Activated T-helper 2 cell treated with anti-CD3 and anti-CD28 coated beads, Interferon-gamma antibody, Interleukin-2, Interleukin-4, amounts not matched to agents 10 μg/mL and 5 μg/mL and 100 μg/mL, durations not matched to agents 14 hours and 24 hours and 36 hours (primary cell): ENCODE data around the gene RIBC2. TPM values are rescaled to one million over a fixed set of nuclear protein-coding genes. Genes with fewer than 3 reads are reported as not detected.

Source experiments
- DNase-seq: peaks from one replicate; pipeline ENCODE4 v3.0.0; 2021; ENCODE audit warnings: low spot score
- H3K27ac Mint-ChIP-seq: one replicate; pipeline ENCODE4 v1.8.0; 2021; ENCODE audit warnings: mixed read lengths
- H3K27me3 Mint-ChIP-seq: one replicate; pipeline ENCODE4 v1.8.0; 2021; ENCODE audit warnings: low read depth, mixed read lengths
- H3K36me3 Mint-ChIP-seq: one replicate; pipeline ENCODE4 v1.8.0; 2021; ENCODE audit warnings: low read depth, mixed read lengths
- H3K4me1 Mint-ChIP-seq: one replicate; pipeline ENCODE4 v1.8.0; 2021; ENCODE audit warnings: low read depth, mixed read lengths
- H3K4me3 Mint-ChIP-seq: one replicate; pipeline ENCODE4 v1.8.0; 2021; ENCODE audit warnings: low read depth, mild to moderate bottlenecking, moderate library complexity, mixed read lengths
- H3K9me3 Mint-ChIP-seq: one replicate; pipeline ENCODE4 v1.8.0; 2021; ENCODE audit warnings: mixed read lengths
- intact Hi-C: fragments of 100-400 bp; cut with micrococcal nuclease; formaldehyde crosslinking; loops from one replicate; pipeline ENCODE4 v1.15.1; 2023
- total RNA-seq: library from RNA; stranded (reverse); gene quantifications from 2 replicates; pipeline ENCODE4 v1.2.3, GENCODE V29; 2022

The RIBC2 gene
- total RNA-seq, 1 donor from 2014 or later = 11.0 TPM

DNA sequence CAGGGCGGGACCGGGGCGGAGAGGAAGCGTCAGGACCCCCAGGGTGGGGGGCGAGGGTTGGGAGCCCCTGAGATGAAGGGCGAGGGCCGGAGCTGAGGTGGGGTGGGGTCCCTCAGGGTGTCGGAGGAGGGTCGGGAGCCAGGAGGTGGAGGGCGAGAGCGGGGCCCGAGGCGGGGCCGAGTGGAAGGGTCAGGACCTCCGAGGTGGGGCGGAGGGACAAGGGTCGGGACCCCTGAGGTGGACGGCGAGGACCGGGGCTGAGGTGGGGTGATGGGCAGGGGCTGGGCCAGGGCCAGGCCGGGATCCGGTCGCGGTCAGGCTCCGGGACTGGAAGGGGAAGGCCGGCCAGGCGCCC, 503 bp upstream of the RIBC2 start:
- H3K4me1 Mint-ChIP-seq = peaks cover 16% of the 10 kb centered on the region
- H3K4me3 Mint-ChIP-seq = peak overlapping the region; percentile 64
- H3K27me3 Mint-ChIP-seq = peaks cover 3% of the 10 kb centered on the region
- H3K9me3 Mint-ChIP-seq = no peaks in the 10 kb centered on the region
- no peak for DNase-seq
- H3K27ac Mint-ChIP-seq = peak overlapping the region; percentile 73
- intact Hi-C loops = loop anchor here (5.0 to 10.0 kb wide), 2 partner anchors 56 to 98 kb away; no protein-coding TSS in a partner anchor
- peaks cover 21% of the 10 kb centered on the region for H3K36me3 Mint-ChIP-seq

- H3K4me1 Mint-ChIP-seq = peaks cover 13% of the 10 kb centered on the region
- H3K4me3 Mint-ChIP-seq = no peak overlapping the region
- H3K27ac Mint-ChIP-seq = no peak overlapping the region
- no peaks in the 10 kb centered on the region for H3K9me3 Mint-ChIP-seq
- intact Hi-C loops = loop anchor here (10.0 kb wide), 1 partner anchor 103 kb away; no protein-coding TSS in a partner anchor
- peaks cover 45% of the 10 kb centered on the region for H3K36me3 Mint-ChIP-seq
- DNase-seq = no peak
- no peaks in the 10 kb centered on the region for H3K27me3 Mint-ChIP-seq
These were observed 4.7 kb downstream of the RIBC2 start for GRCh38 chr22:45418056-45418769.

DNA sequence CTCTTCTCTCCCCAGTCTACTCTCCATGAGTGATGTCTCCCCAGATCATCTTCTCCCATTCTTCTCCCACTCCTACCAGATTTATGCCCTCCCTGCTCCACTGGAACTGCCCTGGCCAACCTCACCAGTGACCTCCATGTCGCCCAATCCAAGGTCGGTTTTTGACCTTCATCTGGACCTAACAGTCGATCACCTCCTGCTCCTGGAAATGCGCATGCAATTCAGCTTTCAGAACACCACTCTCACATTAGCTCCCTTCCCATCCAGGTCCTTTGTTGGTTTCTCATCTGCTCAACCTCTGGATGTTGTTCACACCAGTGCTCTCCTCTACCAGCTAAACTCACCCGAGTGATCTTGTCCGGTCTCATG, 5.3 kb downstream of the RIBC2 start:
- H3K36me3 Mint-ChIP-seq = peaks cover 44% of the 10 kb centered on the region
- H3K4me1 Mint-ChIP-seq = peaks cover 12% of the 10 kb centered on the region
- H3K27me3 Mint-ChIP-seq = no peaks in the 10 kb centered on the region
- no peak for DNase-seq
- H3K9me3 Mint-ChIP-seq = no peaks in the 10 kb centered on the region
- no peak overlapping the region for H3K4me3 Mint-ChIP-seq
- no peak overlapping the region for H3K27ac Mint-ChIP-seq
- intact Hi-C loops = loop anchor here (10.0 kb wide), 1 partner anchor 104 kb away; no protein-coding TSS in a partner anchor

DNA sequence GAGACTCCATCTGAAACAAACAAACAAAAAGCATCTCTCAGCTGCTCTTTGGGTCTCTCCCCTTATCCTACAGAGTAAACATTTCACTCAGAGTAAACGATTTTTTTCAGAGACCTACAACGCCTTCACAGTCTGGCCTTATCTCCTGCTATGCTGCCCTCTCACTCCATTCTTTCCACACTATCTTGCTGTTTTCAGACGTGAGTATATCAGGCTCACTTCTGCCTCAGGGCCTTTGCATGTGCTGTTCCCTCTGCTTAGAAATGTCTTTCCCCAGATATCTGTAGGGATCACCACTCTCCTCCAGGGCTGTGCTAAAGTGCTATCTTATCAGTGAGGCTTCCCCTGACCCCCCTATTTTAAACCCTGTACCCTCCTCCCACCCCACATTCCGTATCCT, 6.5 kb downstream of the RIBC2 start:
- Mint-ChIP-seq H3K9me3 (no peaks in the 10 kb centered on the region), H3K27me3 (no peaks in the 10 kb centered on the region), H3K4me3 (no peak overlapping the region), H3K36me3 (peaks cover 38% of the 10 kb centered on the region), H3K4me1 (peaks cover 2% of the 10 kb centered on the region), H3K27ac (no peak overlapping the region)
- intact Hi-C loops = no loop called here
- no peak for DNase-seq

DNA sequence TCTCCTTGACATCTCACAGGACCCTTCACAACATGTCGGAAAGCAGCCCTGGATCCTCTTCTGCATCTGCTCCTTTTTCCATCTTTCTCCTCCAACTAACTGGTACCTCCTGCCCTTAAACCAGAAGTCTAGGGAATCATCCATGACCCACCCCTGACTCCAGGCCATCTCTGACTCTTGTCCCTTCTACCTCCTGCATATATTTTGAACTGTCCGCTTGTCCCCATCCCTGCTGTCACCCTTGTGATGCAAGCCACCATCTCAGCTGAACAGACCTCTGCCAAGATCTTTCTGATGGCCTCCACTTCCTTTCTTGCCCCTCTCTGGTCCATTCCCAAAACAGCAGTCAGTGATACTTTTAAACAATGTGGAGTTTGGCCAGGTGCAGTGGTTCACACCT, 7.0 kb downstream of the RIBC2 start:
- H3K4me3 Mint-ChIP-seq = no peak overlapping the region
- H3K36me3 Mint-ChIP-seq = peaks cover 38% of the 10 kb centered on the region
- intact Hi-C loops = no loop called here
- no peak overlapping the region for H3K27ac Mint-ChIP-seq
- H3K27me3 Mint-ChIP-seq = no peaks in the 10 kb centered on the region
- peaks cover 2% of the 10 kb centered on the region for H3K4me1 Mint-ChIP-seq
- H3K9me3 Mint-ChIP-seq = no peaks in the 10 kb centered on the region
- no peak for DNase-seq

GRCh38 chr22:45421349-45422055, 8.0 kb downstream of the RIBC2 start:
- no peaks in the 10 kb centered on the region for H3K27me3 Mint-ChIP-seq
- no peak for DNase-seq
- no peaks in the 10 kb centered on the region for H3K9me3 Mint-ChIP-seq
- H3K36me3 Mint-ChIP-seq = peaks cover 42% of the 10 kb centered on the region
- intact Hi-C loops = no loop called here
- H3K4me3 Mint-ChIP-seq = no peak overlapping the region
- no peaks in the 10 kb centered on the region for H3K4me1 Mint-ChIP-seq
- H3K27ac Mint-ChIP-seq = no peak overlapping the region

DNA sequence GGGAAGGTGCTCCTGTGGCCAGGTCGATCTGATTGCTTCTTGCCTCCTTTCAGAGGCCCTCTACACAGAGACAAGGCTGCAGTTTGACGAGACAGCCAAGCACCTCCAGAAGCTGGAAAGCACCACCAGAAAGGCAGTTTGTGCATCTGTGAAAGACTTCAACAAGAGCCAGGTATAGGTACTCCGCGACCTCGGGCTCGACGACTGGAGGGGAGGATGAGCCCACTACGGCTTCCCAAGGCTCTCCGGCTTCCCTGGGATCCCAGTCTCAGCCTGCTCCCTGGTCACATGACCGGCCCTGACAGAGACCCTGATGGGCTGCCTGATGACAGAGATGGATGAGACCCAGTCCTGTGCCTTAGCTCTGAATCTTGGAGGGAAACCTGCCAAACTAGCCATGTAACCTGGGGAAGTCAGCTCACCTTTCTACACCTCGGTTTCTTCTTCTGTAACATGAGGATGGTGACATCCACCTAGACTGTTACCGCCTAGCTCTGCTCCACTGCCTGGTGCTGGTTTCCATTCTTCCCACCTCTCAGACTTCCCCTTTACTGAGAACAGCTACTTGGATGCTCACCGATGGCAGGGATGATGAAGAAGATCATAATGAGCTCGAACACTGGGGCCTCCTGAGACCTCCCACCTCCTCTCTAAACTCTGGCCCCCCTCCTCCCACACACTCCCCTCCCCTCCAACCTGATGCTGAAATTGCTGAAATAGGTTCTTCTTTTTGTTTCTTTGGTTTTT, 8.9 kb downstream of the RIBC2 start:
- Mint-ChIP-seq H3K36me3 (peaks cover 39% of the 10 kb centered on the region), H3K27me3 (no peaks in the 10 kb centered on the region), H3K9me3 (no peaks in the 10 kb centered on the region), H3K27ac (no peak overlapping the region), H3K4me3 (no peak overlapping the region), H3K4me1 (no peaks in the 10 kb centered on the region)
- no peak for DNase-seq
- intact Hi-C loops = no loop called here

GRCh38 chr22:45423524-45423923, 10.0 kb downstream of the RIBC2 start:
- no peaks in the 10 kb centered on the region for H3K9me3 Mint-ChIP-seq
- H3K4me1 Mint-ChIP-seq = no peaks in the 10 kb centered on the region
- H3K27me3 Mint-ChIP-seq = no peaks in the 10 kb centered on the region
- peaks cover 34% of the 10 kb centered on the region for H3K36me3 Mint-ChIP-seq
- H3K27ac Mint-ChIP-seq = no peak overlapping the region
- intact Hi-C loops = no loop called here
- DNase-seq = no peak
- H3K4me3 Mint-ChIP-seq = no peak overlapping the region

GRCh38 chr22:45424241-45424731, 10.8 kb downstream of the RIBC2 start:
- Mint-ChIP-seq H3K4me3 (no peak overlapping the region), H3K4me1 (no peaks in the 10 kb centered on the region), H3K9me3 (no peaks in the 10 kb centered on the region), H3K27me3 (no peaks in the 10 kb centered on the region), H3K27ac (no peak overlapping the region), H3K36me3 (peaks cover 27% of the 10 kb centered on the region)
- DNase-seq = no peak
- intact Hi-C loops = no loop called here

GRCh38 chr22:45425101-45425500, 11.6 kb downstream of the RIBC2 start:
- Mint-ChIP-seq H3K4me1 (no peaks in the 10 kb centered on the region), H3K27ac (no peak overlapping the region), H3K36me3 (peaks cover 23% of the 10 kb centered on the region), H3K4me3 (no peak overlapping the region), H3K27me3 (no peaks in the 10 kb centered on the region), H3K9me3 (no peaks in the 10 kb centered on the region)
- intact Hi-C loops = no loop called here
- no peak for DNase-seq

DNA sequence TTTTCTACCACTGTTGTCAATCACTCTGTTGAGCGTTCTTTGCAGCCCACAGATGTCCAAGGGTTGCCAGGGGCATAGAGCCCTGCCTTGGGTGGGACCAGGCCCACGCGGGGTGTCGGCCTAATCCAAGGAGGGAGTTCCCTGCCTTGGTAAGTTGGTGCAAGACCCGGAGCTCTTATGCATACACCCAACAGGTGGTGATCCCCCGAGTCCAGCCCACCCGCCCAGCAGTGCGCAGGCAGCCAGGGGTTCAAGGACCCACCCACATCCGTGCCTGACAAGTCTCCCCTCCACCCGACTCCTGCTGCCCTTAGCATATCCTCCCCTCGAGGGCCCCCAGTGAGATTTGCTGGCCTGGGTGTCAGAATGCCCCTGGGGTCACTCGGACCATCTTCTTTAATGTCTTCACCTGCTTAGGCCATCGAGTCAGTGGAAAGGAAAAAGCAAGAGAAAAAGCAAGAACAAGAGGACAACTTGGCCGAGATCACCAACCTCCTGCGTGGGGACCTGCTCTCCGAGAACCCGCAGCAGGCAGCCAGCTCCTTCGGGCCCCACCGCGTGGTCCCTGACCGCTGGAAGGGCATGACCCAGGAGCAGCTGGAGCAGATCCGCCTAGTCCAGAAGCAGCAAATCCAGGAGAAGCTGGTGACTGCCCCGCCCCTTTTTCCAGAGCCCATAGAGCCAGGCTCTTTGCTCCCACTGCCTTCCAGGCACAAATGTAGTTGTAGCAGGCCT, 12.2 kb downstream of the RIBC2 start:
- Mint-ChIP-seq H3K27ac (no peak overlapping the region), H3K4me1 (no peaks in the 10 kb centered on the region), H3K27me3 (no peaks in the 10 kb centered on the region), H3K36me3 (peaks cover 17% of the 10 kb centered on the region), H3K4me3 (no peak overlapping the region), H3K9me3 (no peaks in the 10 kb centered on the region)
- no peak for DNase-seq
- intact Hi-C loops = no loop called here

- intact Hi-C loops = no loop called here
- Mint-ChIP-seq H3K4me3 (no peak overlapping the region), H3K27ac (no peak overlapping the region)
These were observed 12.9 kb downstream of the RIBC2 start for GRCh38 chr22:45426387-45426786.

More at GRCh38 chr22:45426387-45426786, 12.9 kb downstream of the RIBC2 start:
- DNase-seq = no peak
- H3K36me3 Mint-ChIP-seq = peaks cover 16% of the 10 kb centered on the region
- no peaks in the 10 kb centered on the region for H3K27me3 Mint-ChIP-seq
- H3K9me3 Mint-ChIP-seq = no peaks in the 10 kb centered on the region
- no peaks in the 10 kb centered on the region for H3K4me1 Mint-ChIP-seq
